HUES48 (cell line): Measurements from ENCODE around the gene BARX1.

ENCODE experiments used
- H3K27ac ChIP-seq: one replicate; pipeline ENCODE4 v1.7.0; 2013; ENCODE audit warnings: low read depth, low read length, inconsistent platforms
- H3K27me3 ChIP-seq: 2 replicates; pipeline ENCODE4 v1.6.1; 2013; ENCODE audit warnings: mild to moderate bottlenecking, low read length; ENCODE audit not compliant: control insufficient read depth, insufficient read depth
- H3K36me3 ChIP-seq: 2 replicates; pipeline ENCODE4 v1.6.1; 2013; ENCODE audit warnings: low read length; ENCODE audit not compliant: control insufficient read depth, insufficient read depth
- H3K4me1 ChIP-seq: 2 replicates; pipeline ENCODE4 v1.6.1; 2013; ENCODE audit warnings: mild to moderate bottlenecking, low read length; ENCODE audit not compliant: control insufficient read depth, insufficient read depth
- H3K4me3 ChIP-seq: 2 replicates; pipeline ENCODE4 v1.5.1; 2013; ENCODE audit warnings: mild to moderate bottlenecking, low read depth, low read length
- H3K9ac ChIP-seq: 2 replicates; pipeline ENCODE4 v1.6.1; 2013; ENCODE audit warnings: mild to moderate bottlenecking, low read depth, low read length, moderate library complexity
- H3K9me3 ChIP-seq: 2 replicates; pipeline ENCODE4 v1.6.1; 2013; ENCODE audit warnings: low read length; ENCODE audit not compliant: control insufficient read depth, insufficient read depth

The BARX1 gene

DNA sequence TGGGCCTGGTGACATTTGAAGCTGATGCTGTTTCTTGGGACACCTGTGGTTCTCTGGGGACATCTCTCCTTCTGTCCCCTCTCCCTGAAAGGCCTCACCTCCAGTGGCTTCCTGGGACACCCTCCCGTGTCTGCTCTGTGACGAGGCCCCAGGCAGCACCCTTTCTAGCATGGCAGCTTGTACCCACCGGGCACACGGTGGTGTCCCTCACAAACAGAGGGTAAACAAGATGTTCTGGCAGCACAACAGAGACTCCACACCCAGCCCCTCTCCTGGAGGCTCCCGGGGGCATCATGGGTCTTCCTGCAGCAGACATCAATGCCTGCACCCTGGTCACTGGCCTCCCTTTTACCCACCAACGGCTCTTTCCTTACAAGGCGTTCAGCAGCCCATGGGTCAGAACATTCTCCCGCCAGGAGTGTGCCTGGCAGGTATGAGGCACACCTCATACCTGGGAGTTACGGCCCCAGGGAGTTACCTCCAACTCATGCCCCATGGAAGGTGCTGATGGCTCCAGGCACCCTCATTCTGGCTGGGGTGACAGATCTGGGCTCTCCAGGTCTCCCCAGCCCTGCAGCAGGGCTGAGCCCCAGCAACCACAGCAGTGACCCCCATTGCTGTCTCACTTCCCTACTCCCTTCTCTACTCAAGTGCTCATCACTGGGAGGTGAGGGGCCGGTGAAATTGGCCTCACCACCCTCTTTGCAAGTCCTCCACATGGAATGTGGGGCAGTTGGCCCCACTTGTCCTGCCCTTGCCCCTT is 51.1 kb downstream of the BARX1 start:
- Histone ChIP-seq H3K27me3 (no peaks in the 10 kb centered on the region), H3K9me3 (no peaks in the 10 kb centered on the region), H3K27ac (no peak overlapping the region)

DNA sequence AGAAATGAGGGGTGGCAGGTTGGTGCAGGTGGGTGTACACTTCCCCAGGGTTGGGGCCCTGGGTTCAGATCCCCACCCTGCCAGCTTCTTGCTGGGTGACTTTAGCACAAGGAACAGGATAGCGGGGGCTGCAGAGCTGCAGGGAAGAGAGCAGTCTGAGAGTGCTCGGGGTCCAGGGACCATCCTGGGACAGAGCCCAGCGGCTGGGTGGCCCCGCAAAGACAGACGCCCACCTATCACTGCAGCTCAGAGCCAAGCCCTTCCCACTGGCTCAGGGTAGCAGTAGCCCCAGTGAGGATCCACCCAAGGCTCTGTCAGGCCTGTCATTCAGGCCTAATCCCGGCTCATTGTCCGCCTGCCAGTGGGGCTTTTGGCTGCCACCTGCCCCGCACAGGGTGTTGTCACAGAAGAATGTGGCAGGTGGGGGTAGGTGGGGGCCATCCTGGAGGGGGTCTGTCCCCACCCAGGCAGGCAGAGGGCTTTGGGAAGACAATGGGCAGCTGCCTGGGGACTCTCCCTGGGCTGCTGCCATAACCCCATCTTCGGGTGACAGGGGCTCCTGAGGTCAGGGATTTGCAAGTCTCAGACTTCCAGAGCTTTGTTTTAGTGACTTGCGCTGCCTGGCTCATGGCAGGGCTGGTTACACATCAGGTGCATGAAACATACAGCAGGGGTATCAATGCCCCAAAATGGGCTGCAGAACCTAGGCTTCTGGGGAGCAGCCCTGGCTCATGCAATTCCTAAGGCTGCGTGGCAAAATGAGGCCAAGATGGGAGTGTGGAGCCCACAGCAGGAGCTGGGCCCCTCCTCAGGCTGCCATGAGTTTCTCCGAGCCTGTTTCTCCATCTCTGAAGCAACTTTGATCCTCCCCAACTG is 52.1 kb downstream of the BARX1 start:
- H3K4me1 ChIP-seq, result no peaks in the 10 kb centered on the region

More for the DNA sequence above, 51.1 kb downstream of the BARX1 start:
- Histone ChIP-seq H3K4me1 (no peaks in the 10 kb centered on the region), H3K9ac (no peak overlapping the region), H3K4me3 (no peak overlapping the region), H3K36me3 (no peaks in the 10 kb centered on the region)

DNA sequence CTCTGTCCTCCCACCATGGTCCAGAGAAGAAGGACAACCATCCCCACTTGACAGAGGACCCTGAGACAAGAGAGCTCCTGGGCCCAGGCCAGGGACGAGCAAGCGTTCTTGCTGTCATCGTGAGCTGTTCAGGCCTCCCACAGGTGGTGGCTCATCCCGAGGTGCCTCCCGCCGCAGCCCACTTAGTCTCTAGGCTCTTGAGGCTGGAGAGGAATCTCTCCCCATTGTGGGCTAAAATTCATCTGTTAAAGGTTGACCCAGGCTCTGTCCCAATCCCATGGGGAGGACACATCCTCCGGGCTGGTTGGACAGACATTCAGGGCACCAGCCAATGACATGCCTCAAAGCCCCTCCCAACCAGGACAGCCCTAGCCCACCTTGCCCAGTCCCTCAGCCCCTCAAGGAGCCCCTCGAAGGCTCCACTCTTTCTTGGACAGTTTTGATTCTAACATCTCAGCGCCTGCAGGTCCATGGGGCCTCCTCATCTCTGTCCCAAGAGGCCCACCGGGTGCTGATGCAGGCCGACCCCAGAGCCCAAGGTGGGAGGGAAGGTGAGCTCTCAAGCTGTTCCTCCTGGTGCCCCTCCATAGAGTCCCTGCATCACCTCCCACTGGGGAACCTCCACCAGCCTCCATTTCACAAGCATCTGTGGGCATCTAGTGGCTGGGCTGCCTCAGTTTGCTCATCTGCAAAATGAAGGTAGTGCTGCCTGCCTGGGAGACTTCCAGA is 52.9 kb downstream of the BARX1 start:
- H3K9ac ChIP-seq, result no peak overlapping the region
- H3K4me3 ChIP-seq, result no peak overlapping the region
- H3K27ac ChIP-seq, result no peak overlapping the region
- H3K4me1 ChIP-seq, result no peaks in the 10 kb centered on the region
- no peaks in the 10 kb centered on the region for H3K27me3 ChIP-seq
- no peaks in the 10 kb centered on the region for H3K36me3 ChIP-seq
- H3K9me3 ChIP-seq, result no peaks in the 10 kb centered on the region

More for the DNA sequence above, 52.1 kb downstream of the BARX1 start:
- Histone ChIP-seq H3K9me3 (no peaks in the 10 kb centered on the region), H3K27me3 (no peaks in the 10 kb centered on the region), H3K36me3 (no peaks in the 10 kb centered on the region), H3K27ac (no peak overlapping the region), H3K4me3 (no peak overlapping the region), H3K9ac (no peak overlapping the region)
